Thoracic aorta (tissue), 2 donors: ENCODE measurements around the gene GOT2. TPM values are rescaled to one million over a fixed set of nuclear protein-coding genes. Genes with fewer than 3 reads are reported as not detected.

Experiments
- ATAC-seq: fragments of 150-250 bp; one replicate; pipeline ENCODE4 v1.8.0; 2017; ENCODE audit warnings: low read depth; ENCODE audit not compliant: insufficient number of reproducible peaks, low FRiP score
- DNase-seq: peaks from one replicate; pipeline ENCODE4 v3.0.0-alpha.2; 2020; ENCODE audit warnings: low spot score
- H3K27ac ChIP-seq, 2 donors: fragments of 200-600 bp; sonication (generic); 1 replicate in 1 of 2; 2 replicates in 1 of 2; pipeline ENCODE4 v1.5.1; 2016; ENCODE audit warnings: mild to moderate bottlenecking in 2 of 2, moderate library complexity in 2 of 2
- H3K27me3 ChIP-seq: fragments of 200-600 bp; sonication (generic); replicated peaks from 2 replicates; pipeline ENCODE4 v1.6.0; 2016; ENCODE audit warnings: mild to moderate bottlenecking; ENCODE audit not compliant: insufficient read depth
- H3K36me3 ChIP-seq: fragments of 200-600 bp; sonication (generic); one replicate; pipeline ENCODE4 v1.5.1; 2016
- H3K4me1 ChIP-seq, 2 donors: fragments of 200-600 bp; sonication (generic); 1 replicate in 1 of 2; 2 replicates in 1 of 2; pipeline versions ENCODE4 v1.5.1 to v1.6.0; 2016; ENCODE audit warnings: low read depth in 2 of 2, mild to moderate bottlenecking in 1 of 2; ENCODE audit not compliant: control insufficient read depth in 1 of 2
- H3K4me3 ChIP-seq: fragments of 200-600 bp; sonication (generic); 2 replicates; pipeline ENCODE4 v1.5.1; 2016; ENCODE audit warnings: mild to moderate bottlenecking
- H3K9me3 ChIP-seq: fragments of 200-600 bp; sonication (generic); 2 replicates; pipeline ENCODE4 v1.5.1; 2016
- CTCF ChIP-seq: fragments of 200-600 bp; sonication (generic); IDR thresholded peaks from one replicate; pipeline ENCODE4 v1.5.1; 2019; ENCODE audit warnings: antibody characterized with exemption
- total RNA-seq, 2 donors: library from RNA; depleted of rRNA; stranded (reverse); fragments of >200 nt; gene quantifications; one replicate each; pipeline versions ENCODE4 v1.1.0 to v1.2.3, GENCODE V29; 2016

GOT2 gene
- total RNA-seq, 2 donors from 2014 or later: 29.3 to 51.6 TPM

DNA sequence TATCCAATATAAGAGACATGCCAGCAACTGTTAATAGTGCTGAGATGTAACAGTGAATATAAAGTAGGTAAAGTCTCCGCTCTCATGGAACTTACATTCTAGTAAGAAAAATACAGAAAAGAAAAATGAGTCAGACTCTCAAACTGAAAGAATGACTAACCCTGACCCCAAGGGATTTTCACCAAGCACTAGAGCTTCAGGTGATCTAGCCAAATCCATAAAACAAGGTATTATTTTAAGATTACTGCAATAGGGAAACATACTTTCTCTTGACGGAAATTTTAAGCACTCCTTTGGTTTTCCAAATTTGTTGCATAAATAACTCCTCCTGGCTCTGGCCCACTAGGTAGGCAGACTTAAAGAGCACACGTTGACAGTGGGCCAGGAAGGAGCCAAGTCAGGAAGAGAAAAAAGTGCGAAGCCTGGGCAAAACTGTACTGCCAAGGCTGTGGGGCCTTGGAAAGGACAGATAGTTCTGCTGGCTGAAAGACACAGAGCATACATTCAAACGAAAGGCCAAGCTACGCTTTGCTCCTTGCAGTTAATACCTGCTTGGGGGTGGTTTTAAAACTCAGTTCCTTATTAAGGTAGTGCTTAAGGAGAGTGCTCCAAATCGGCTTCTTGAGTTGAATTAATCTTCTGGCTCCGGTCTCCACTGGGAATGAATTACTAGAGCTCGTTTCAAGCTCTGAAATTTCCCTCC is 1.4 kb downstream of the GOT2 start:
- Histone ChIP-seq H3K4me1 (peaks cover 12 to 25% of the 10 kb centered on the region in 2 donors), H3K27me3 (no peaks in the 10 kb centered on the region), H3K4me3 (peak overlapping the region; percentile 97), H3K27ac (peak overlapping the region; percentile 66 to 76), H3K36me3 (no peaks in the 10 kb centered on the region), H3K9me3 (no peaks in the 10 kb centered on the region)
- peak; percentile 22 for ATAC-seq
- no peak for DNase-seq
- no peak for TF ChIP-seq CTCF

DNA sequence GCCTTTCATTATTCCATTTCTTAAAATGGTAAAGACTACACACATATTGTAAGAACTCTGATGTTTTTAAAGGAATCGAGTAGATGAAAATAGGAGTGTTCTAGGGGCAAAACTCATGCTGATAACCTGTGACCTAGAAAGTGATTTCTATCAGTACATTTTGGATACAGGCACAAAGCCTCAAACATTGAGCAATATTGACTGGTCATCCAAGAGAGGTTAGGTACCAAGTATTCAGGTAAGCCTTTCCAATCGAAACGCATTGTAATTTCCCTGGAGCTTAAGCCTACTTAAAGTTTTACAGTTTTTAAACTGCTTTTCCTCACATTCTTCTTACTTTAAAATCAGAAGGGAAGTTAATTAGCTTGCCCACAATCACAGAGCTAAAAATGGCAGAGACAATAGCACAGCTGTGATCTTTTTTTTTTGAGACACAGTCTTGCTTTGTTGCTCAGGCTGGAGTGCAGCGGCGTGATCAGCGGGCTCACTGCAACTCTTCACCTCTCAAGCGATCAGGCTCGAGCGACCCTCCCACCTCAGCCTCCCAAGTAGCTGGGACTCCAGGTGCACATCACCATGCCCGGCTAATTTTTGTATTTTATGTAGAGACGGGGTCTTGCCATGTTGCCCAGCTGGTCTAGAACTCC is 3.3 kb downstream of the GOT2 start:
- ATAC-seq: no peak
- TF ChIP-seq CTCF: no peak
- Histone ChIP-seq H3K4me1 (peaks cover 12 to 25% of the 10 kb centered on the region in 2 donors), H3K4me3 (no peak overlapping the region), H3K27ac (no peak overlapping the region), H3K9me3 (no peaks in the 10 kb centered on the region), H3K36me3 (no peaks in the 10 kb centered on the region), H3K27me3 (no peaks in the 10 kb centered on the region)
- DNase-seq: no peak

DNA sequence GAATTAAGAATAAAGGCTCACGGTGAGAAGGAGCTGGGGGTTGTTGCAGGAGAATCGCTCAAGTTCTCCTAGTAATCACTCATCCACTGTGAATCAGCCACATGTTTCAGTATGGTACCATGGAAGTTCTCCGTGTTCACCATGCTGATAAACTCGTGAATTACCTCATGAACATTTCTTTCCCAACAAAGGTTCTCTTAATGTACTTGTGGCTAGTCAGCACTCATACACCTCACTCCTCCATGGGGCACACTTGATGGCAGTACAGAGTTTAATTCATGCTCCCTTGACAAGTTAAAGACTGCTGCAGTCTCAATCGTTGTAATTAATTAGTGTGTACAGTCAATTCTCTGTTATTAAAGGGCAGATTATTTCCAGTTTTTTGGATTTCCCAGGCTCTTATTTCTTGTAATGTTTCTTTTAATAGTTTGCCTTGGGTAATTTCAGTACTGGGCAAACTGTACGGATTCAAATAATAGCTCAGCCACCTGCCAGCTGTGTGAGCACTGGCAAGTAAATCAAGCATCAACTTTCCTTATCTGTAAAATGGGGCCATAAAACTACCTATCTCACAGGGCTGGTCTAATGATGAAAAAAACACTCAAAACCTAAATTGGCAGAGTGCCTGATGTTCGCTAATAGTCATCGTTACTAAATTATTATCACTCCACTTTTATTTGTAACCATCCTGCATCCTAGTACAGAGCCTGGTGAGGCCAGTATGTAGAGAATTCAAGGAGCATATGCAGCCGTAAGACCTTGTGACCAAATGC is 6.1 kb downstream of the GOT2 start:
- Histone ChIP-seq H3K27me3 (no peaks in the 10 kb centered on the region), H3K4me1 (peaks cover 3 to 11% of the 10 kb centered on the region in 2 donors), H3K27ac (no peak overlapping the region), H3K36me3 (peaks cover 6% of the 10 kb centered on the region), H3K9me3 (no peaks in the 10 kb centered on the region), H3K4me3 (no peak overlapping the region)
- ATAC-seq: no peak
- TF ChIP-seq CTCF: no peak
- DNase-seq: no peak

DNA sequence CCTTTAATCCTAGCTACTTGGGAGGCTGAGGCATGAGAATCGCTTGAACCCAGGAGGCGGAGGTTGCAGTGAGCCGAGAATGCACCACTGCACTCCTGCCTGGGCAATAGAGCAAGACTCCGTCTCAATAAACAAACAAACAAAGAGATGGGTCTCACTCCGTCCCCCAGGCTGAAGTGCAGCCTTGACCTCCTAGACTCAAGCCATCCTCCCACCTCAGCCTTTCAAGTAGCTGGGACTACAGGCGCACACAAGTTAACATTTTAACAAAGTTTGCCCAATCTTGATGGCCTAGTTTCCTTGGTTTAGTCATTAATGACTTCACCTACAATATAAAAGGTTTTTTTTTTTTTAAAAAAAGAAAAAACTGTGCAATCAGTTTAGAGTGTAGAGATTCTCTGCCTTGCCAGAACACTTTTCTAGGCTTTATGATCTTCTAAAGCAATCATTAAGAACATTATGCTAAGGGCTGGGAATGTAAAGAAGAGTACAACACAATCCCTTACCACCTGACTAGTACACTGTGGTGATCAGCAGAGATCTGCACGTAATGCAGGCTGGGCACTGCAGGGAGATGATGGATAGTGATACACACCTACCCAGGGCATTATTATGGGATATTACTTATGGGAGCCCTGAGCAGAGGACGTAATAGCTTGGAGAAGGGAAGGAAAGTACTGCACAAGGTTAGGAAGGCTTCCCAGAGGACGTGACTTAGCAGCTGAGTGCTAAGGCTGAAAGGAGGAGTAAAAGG is 6.9 kb downstream of the GOT2 start:
- DNase-seq (no peak), ATAC-seq (no peak)
- no peak overlapping the region for H3K4me3 ChIP-seq
- no peaks in the 10 kb centered on the region for H3K27me3 ChIP-seq
- no peaks in the 10 kb centered on the region for H3K9me3 ChIP-seq
- TF ChIP-seq CTCF: no peak
- peaks cover 12% of the 10 kb centered on the region for H3K36me3 ChIP-seq
- peaks cover 0 to 7% of the 10 kb centered on the region in 2 donors for H3K4me1 ChIP-seq
- no peak overlapping the region for H3K27ac ChIP-seq
